Ureter (tissue), 1 donor: ENCODE results near the gene MBOAT1. TPM values are rescaled to one million over a fixed set of nuclear protein-coding genes. Genes with fewer than 3 reads are reported as not detected.
"Not testable (repeated sequence)": the region's sequence is repeated elsewhere in the genome, so short reads cannot be mapped to it uniquely, and the experiment has no call there.

ENCODE experiments used
- DNase-seq: peaks from one replicate; pipeline ENCODE4 v3.0.0-alpha.2; 2020; ENCODE audit warnings: low spot score
- total RNA-seq: library from RNA; stranded (reverse); gene quantifications from one replicate; pipeline ENCODE4 v1.2.4, GENCODE V29; 2023
- donor health status: DM: yes; HTN: yes; CAD: no.

MBOAT1 gene
- total RNA-seq, 1 donor from 2014 or later = 25.0 TPM

GRCh38 chr6:20203561-20204511 is 8.4 kb downstream of the MBOAT1 start:
- no peak for DNase-seq

- no peak for DNase-seq
Observed at GRCh38 chr6:20202699-20203302, 9.5 kb downstream of the MBOAT1 start.

- no peak for DNase-seq
Observed at GRCh38 chr6:20202324-20202658, 10.0 kb downstream of the MBOAT1 start.

- no peak for DNase-seq
Observed at GRCh38 chr6:20200761-20201630, 11.3 kb downstream of the MBOAT1 start.

- DNase-seq = no peak
Observed at GRCh38 chr6:20198775-20199174, 13.5 kb downstream of the MBOAT1 start.

- no peak for DNase-seq
Observed at GRCh38 chr6:20198156-20198774, 14.0 kb downstream of the MBOAT1 start.

- DNase-seq = no peak
Observed at GRCh38 chr6:20197251-20197650, 15.0 kb downstream of the MBOAT1 start.

GRCh38 chr6:20192625-20193024 is 19.6 kb downstream of the MBOAT1 start:
- no peak for DNase-seq

GRCh38 chr6:20191992-20192391 is 20.3 kb downstream of the MBOAT1 start:
- DNase-seq = no peak

GRCh38 chr6:20188630-20189075 is 23.6 kb downstream of the MBOAT1 start:
- DNase-seq = no peak

- DNase-seq = no peak
Observed at GRCh38 chr6:20186981-20187380, 25.3 kb downstream of the MBOAT1 start.

- DNase-seq = no peak
Observed at GRCh38 chr6:20183706-20184105, 28.6 kb downstream of the MBOAT1 start.

- no peak for DNase-seq
Observed at GRCh38 chr6:20182926-20183521, 29.2 kb downstream of the MBOAT1 start.

GRCh38 chr6:20182069-20182468 is 30.2 kb downstream of the MBOAT1 start:
- no peak for DNase-seq

GRCh38 chr6:20180935-20181334 is 31.3 kb downstream of the MBOAT1 start:
- DNase-seq = no peak

GRCh38 chr6:20179287-20180045 is 32.8 kb downstream of the MBOAT1 start:
- DNase-seq = not testable (repeated sequence)

- DNase-seq = no peak
Observed at GRCh38 chr6:20178327-20178726, 33.9 kb downstream of the MBOAT1 start.

- DNase-seq = no peak
Observed at GRCh38 chr6:20175810-20176410, 36.4 kb downstream of the MBOAT1 start.

- DNase-seq = no peak
Observed at GRCh38 chr6:20173833-20174792, 38.2 kb downstream of the MBOAT1 start.
